Esophagus (tissue), 2 donors: ENCODE measurements around the gene MLKL. TPM values are rescaled to one million over a fixed set of nuclear protein-coding genes. Genes with fewer than 3 reads are reported as not detected.

ENCODE experiments used
- H3K27ac ChIP-seq, 2 donors: one replicate each; pipeline ENCODE4 v1.5.1; 2013; ENCODE audit warnings: low read depth in 2 of 2, mild to moderate bottlenecking in 2 of 2, inconsistent platforms in 1 of 2, low read length in 1 of 2, moderate library complexity in 1 of 2
- H3K27me3 ChIP-seq, 2 donors: one replicate each; pipeline ENCODE4 v1.6.1; 2013; ENCODE audit warnings: low read length in 2 of 2, control low read depth in 1 of 2, mild to moderate bottlenecking in 1 of 2; ENCODE audit not compliant: insufficient read depth in 2 of 2, control insufficient read depth in 1 of 2
- H3K36me3 ChIP-seq, 2 donors: one replicate each; pipeline ENCODE4 v1.6.1; 2013; ENCODE audit warnings: low read length in 1 of 2; ENCODE audit not compliant: control insufficient read depth in 2 of 2, insufficient read depth in 2 of 2
- H3K4me1 ChIP-seq, 2 donors: one replicate each; pipeline ENCODE4 v1.6.1; 2013; ENCODE audit warnings: low read length in 1 of 2; ENCODE audit not compliant: control insufficient read depth in 2 of 2, insufficient read depth in 2 of 2
- H3K4me3 ChIP-seq, 2 donors: one replicate each; pipeline ENCODE4 v1.5.1; 2013; ENCODE audit warnings: low read length in 2 of 2, mild to moderate bottlenecking in 2 of 2, low read depth in 1 of 2, moderate library complexity in 1 of 2
- H3K9me3 ChIP-seq, 2 donors: one replicate each; pipeline ENCODE4 v1.6.1; 2013; ENCODE audit warnings: mild to moderate bottlenecking in 2 of 2, low read depth in 1 of 2, low read length in 1 of 2, moderate library complexity in 1 of 2; ENCODE audit not compliant: control insufficient read depth in 2 of 2, insufficient read depth in 1 of 2
- WGBS, 2 donors: extraction: QIAGEN DNeasy Blood & Tissue Kit; methylation state at CpG; one replicate each; pipeline ENCODE4 v1.1.7; 2013; 5-methylcytosine and 5-hydroxymethylcytosine counted together
- polyA plus RNA-seq, 2 donors: library from polyadenylated mRNA; stranded (reverse); fragments of 200-250 nt; gene quantifications; one replicate each; pipeline ENCODE4 v1.2.3, GENCODE V29; 2013
- donor health status: healthy with polysubstance abuse.
- donor health status: Bipolar disorder and iron deficiency.

Gene MLKL
- polyA plus RNA-seq, 2 donors = 12.3 to 18.7 TPM

DNA sequence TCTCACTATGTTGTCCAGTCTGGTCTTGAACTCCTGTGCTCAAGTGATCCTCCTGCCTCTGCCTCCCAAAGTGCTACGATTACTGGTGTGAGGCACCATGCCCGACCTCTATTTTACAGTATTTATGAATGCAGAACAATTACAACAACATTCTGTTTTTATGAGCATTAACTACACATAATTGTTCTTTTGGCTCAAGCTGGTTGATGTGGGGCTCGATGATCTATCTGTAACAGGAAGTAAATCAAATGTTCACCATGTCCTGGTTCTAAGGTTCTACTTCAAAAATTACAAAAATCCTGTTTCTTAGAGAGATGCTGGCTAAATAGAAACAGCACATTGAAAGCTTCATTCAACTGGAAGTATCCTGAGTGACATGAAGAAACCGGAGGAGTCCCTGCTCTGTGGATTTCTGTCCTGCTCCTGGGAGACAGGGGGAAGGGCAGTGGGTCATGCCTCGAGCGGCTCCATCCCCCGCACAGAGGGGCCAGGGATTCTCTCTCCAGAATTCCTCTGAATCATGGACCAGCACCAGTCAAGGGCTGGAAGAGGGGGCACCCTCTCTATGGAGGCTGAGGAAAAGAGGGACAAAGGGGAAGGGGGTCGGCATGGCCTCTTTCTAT, 42.5 kb upstream of the MLKL start:
- no peaks in the 10 kb centered on the region for H3K27me3 ChIP-seq
- H3K4me3 ChIP-seq = no peak overlapping the region
- 37 to 42% methylated on average over 8 of the region's 8 CpGs for WGBS, 2 donors
- H3K27ac ChIP-seq = peak overlapping the region; percentile 81 to 83
- no peaks in the 10 kb centered on the region for H3K9me3 ChIP-seq
- peaks cover 0 to 3% of the 10 kb centered on the region in 2 donors for H3K36me3 ChIP-seq
- H3K4me1 ChIP-seq = peaks cover 2 to 6% of the 10 kb centered on the region in 2 donors

DNA sequence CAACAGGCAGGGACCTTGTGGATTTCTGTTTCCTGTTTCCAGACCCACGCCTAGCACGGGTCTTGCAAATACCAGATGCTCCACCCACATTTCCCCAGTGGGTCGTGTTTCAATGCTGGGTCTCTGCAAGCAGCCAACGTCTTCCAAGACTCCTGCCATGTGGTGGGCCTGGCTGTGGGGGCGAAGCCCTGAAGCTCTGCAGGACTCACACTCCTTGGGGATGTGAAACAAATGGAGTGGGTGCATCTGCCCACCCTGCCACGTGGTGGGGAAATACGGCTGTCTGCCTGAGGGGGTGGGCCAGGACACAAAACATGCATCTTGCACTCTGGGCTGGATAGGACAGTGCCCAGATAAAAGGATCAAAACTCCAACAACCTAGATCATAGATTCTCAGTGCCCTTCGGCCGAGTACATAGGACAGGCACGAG, 41.4 kb upstream of the MLKL start:
- Histone ChIP-seq H3K27ac (peak overlapping the region; percentile 28 to 66), H3K4me1 (peaks cover 2 to 7% of the 10 kb centered on the region in 2 donors), H3K9me3 (no peaks in the 10 kb centered on the region), H3K36me3 (peaks cover 0 to 3% of the 10 kb centered on the region in 2 donors), H3K4me3 (no peak overlapping the region), H3K27me3 (no peaks in the 10 kb centered on the region)
- WGBS, 2 donors = 43 to 48% methylated on average over 10 of the region's 10 CpGs

DNA sequence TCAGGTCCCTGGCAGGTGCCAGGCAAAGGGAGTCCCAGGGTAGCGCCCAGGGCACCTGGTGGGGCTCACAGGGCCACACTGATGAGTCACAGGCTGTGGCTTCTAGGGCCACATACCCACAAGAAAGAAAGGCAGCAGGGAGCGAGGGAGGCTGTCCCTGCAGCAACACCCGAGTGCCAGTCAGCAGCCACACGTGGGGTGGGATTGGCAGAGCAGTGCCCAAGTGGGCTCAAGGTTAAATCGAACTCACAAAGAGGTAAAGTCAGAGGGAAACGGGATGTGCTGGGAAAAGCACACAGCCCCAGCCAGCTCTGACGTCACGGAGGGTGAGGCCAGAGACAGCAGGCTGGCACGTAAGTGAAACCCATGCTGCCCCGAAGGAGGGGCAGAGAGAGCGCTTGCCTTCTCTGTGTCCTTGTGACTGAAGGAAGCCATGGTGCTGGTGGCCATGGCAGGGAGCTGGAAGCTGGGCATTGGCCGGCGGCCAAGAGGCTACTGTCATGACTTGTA, 40.2 kb upstream of the MLKL start:
- peak overlapping the region; percentile 73 to 78 for H3K27ac ChIP-seq
- no peaks in the 10 kb centered on the region for H3K36me3 ChIP-seq
- WGBS, 2 donors = 37 to 41% methylated on average over 13 of the region's 13 CpGs
- H3K4me3 ChIP-seq = no peak overlapping the region
- H3K9me3 ChIP-seq = no peaks in the 10 kb centered on the region
- no peaks in the 10 kb centered on the region for H3K27me3 ChIP-seq
- H3K4me1 ChIP-seq = peaks cover 2 to 10% of the 10 kb centered on the region in 2 donors

DNA sequence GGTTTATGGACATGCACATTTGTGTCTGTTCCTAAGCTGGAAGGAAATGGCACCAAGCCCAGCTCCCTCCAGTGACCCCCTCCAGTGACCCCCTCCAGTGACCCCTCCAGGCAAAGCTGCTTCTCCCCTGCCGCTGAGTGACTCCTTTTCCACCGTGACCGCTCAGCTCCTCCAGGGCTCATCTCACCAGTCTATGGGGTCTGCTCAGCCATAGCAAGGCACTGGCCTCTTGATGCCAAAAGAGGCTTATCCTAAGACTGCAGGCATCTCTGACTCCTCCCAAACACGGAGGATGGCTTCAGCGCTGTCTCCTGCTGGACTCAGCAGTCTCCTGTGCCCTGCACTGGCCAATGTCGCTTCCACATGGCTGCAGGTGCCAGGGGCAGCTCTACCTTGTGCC, 38.6 kb upstream of the MLKL start:
- WGBS, 2 donors = 70 to 75% methylated on average over 6 of the region's 6 CpGs
- no peaks in the 10 kb centered on the region for H3K9me3 ChIP-seq
- H3K4me1 ChIP-seq = peaks cover 4 to 10% of the 10 kb centered on the region in 2 donors
- no peak overlapping the region for H3K27ac ChIP-seq
- no peaks in the 10 kb centered on the region for H3K27me3 ChIP-seq
- H3K36me3 ChIP-seq = no peaks in the 10 kb centered on the region
- no peak overlapping the region for H3K4me3 ChIP-seq

DNA sequence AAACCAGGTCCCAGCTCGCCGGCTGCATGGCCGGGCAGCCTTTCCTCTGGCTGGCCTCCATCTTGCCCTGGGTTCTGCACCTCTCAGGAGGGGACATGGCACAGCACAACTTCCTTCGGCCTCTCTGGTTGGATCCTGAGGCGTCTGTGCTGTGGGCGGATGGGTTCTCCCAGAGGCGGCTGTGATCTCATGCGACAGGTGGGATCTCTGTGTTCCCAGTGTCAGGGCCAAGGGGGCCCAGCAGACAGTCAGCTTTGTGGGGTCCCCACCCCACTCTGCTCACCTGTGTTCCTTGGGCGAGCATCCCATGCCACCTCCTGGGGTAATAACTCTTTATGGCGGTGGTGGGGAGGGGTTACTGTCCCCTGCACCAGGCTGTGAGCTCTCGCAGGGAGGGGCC, 38.2 kb upstream of the MLKL start:
- Histone ChIP-seq H3K4me3 (no peak overlapping the region), H3K36me3 (no peaks in the 10 kb centered on the region), H3K9me3 (no peaks in the 10 kb centered on the region), H3K27ac (no peak overlapping the region), H3K4me1 (peaks cover 4 to 10% of the 10 kb centered on the region in 2 donors), H3K27me3 (no peaks in the 10 kb centered on the region)
- WGBS, 2 donors = 91 to 92% methylated on average over 11 of the region's 11 CpGs

GRCh38 chr16:74738113-74738541, 37.5 kb upstream of the MLKL start:
- Histone ChIP-seq H3K9me3 (no peaks in the 10 kb centered on the region), H3K4me1 (peaks cover 2 to 10% of the 10 kb centered on the region in 2 donors), H3K4me3 (no peak overlapping the region), H3K36me3 (no peaks in the 10 kb centered on the region), H3K27me3 (no peaks in the 10 kb centered on the region), H3K27ac (peak overlapping the region in 1 of 2 donors; percentile 11)
- WGBS, 2 donors = 44 to 45% methylated on average over 9 to 10 of the region's 10 CpGs

DNA sequence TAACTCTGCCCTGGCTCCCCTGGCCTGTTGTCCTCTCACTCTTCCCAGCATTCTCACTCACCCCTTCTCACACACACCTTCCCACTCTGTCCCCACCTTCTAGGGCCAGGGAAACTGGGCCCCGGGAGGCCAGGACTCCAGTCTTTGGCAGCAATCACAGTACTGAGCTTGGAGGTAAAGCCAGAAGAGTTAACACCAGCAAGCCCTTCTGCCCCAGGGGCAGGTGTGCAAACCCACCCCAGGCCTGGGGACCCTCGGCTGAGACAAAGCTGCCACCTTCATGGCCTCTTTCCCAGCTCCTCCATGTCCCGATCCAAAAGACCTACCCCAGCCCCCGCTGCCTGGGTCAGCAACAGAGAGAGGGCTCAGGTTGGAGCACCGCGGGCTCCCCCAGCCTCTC, 36.9 kb upstream of the MLKL start:
- WGBS, 2 donors = 80 to 85% methylated on average over 6 of the region's 6 CpGs
- Histone ChIP-seq H3K4me3 (no peak overlapping the region), H3K27ac (peak overlapping the region in 1 of 2 donors; percentile 11), H3K27me3 (no peaks in the 10 kb centered on the region), H3K9me3 (no peaks in the 10 kb centered on the region), H3K4me1 (peaks cover 2 to 10% of the 10 kb centered on the region in 2 donors), H3K36me3 (no peaks in the 10 kb centered on the region)

DNA sequence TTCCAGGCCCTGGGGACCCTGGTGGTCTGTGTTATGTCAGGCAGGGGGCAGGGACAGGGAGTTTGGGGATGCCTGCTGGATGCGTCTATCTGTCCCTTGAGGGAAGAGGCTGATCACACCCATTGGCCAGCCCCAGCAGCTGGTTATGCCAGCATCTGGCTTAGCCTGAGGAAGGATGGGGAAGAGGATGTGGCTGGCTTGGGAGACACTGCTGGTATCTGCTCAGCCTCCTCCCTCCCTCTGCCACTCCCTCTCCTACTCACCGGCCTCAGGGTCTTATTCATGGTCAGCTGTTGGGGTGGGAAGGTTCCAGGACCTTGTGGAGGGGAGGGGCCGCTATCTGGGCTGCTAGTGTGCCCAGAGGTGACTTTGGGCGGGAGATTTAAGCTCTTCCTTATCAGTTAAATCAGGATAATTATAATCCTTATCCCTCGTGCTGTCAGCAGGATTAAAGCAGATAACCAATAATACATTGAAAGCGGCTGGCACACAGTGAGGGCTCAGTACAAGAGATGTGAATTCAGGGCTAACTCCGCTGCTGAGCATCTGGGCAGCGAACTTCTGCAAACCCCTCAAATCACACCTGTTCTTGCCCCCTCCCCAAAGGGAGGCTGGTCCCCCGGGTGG, 36.0 kb upstream of the MLKL start:
- no peaks in the 10 kb centered on the region for H3K9me3 ChIP-seq
- H3K4me3 ChIP-seq = no peak overlapping the region
- H3K4me1 ChIP-seq = peaks cover 2 to 10% of the 10 kb centered on the region in 2 donors
- 70 to 75% methylated on average over 9 of the region's 9 CpGs for WGBS, 2 donors
- H3K27me3 ChIP-seq = no peaks in the 10 kb centered on the region
- H3K36me3 ChIP-seq = no peaks in the 10 kb centered on the region
- no peak overlapping the region for H3K27ac ChIP-seq

DNA sequence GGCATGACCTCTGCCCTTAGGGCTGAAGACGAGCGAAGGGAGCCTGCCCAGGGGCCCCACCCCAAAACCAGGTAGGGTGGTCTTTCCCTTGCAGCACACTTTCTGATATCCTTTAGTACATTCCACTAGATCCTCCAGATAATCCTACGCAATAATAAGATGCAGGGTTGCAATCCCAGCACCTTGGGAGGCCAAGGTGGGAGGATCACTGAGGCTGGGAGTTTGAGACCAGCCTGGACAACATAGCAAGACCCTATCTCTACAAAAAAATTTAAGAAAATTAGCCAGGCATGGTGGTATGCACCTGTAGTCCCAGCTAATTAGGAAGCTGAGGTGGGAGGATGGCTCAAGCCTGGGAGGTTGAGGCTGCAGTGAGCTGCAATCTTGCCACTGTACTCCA, 34.9 kb upstream of the MLKL start:
- Histone ChIP-seq H3K27ac (no peak overlapping the region), H3K9me3 (no peaks in the 10 kb centered on the region), H3K4me3 (no peak overlapping the region), H3K4me1 (peaks cover 2 to 7% of the 10 kb centered on the region in 2 donors), H3K27me3 (no peaks in the 10 kb centered on the region), H3K36me3 (no peaks in the 10 kb centered on the region)
- WGBS, 2 donors = 93 to 98% methylated on average over 3 of the region's 3 CpGs

DNA sequence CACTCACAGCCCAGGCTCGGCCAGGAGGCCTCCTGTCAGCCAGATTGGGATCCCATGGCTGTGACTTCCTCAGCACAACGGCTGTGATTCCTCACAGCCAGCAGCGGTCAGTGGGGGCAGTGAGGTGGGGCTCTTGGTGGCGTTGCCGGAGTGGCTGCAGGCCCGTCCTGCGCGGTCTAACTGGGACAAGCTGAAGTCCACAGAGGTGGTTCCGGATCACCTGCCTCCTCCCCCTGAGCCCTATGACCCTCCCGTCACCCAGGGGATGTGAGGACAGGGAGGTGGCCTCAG, 34.4 kb upstream of the MLKL start:
- Histone ChIP-seq H3K9me3 (no peaks in the 10 kb centered on the region), H3K4me1 (peaks cover 2 to 10% of the 10 kb centered on the region in 2 donors), H3K4me3 (no peak overlapping the region), H3K27ac (no peak overlapping the region), H3K27me3 (no peaks in the 10 kb centered on the region), H3K36me3 (no peaks in the 10 kb centered on the region)
- WGBS, 2 donors = 72 to 75% methylated on average over 10 of the region's 10 CpGs
